K562 (cell line): Measurements from ENCODE around the gene SKOR1.

ENCODE experiments used
- CBX1 ChIP-seq: sonication (generic); IDR thresholded peaks from 2 replicates; pipeline ENCODE4 v1.6.1; 2016; ENCODE audit warnings: antibody characterized with exemption, low read depth, mild to moderate bottlenecking
- EP300 ChIP-seq: IDR thresholded peaks from 2 replicates; pipeline ENCODE4 v1.6.1; 2012; ENCODE audit warnings: low read length, improper control_type of control experiment
- HCFC1 ChIP-seq: IDR thresholded peaks from 2 replicates; pipeline ENCODE4 v1.6.1; 2012; ENCODE audit warnings: low read depth, low read length, improper control_type of control experiment
- ZNF311 ChIP-seq: fragments of 250-450 bp; sonication (Bioruptor Pico); IDR thresholded peaks from 2 replicates; pipeline ENCODE4 v1.4.0; 2020; ENCODE audit warnings: mild to moderate bottlenecking, moderate library complexity
- TF ChIP-seq, protein P1 (sequence below), 3 experiments: IDR thresholded peaks in 2 of 3; conservative IDR thresholded peaks in 1 of 3; 2 replicates each; pipeline ENCODE4 v1.5.1; 2011 to 2012; ENCODE audit warnings: low read length in 3 of 3, mild to moderate bottlenecking in 3 of 3, control low read depth in 2 of 3, improper control_type of control experiment in 1 of 3, inconsistent platforms in 1 of 3, low read depth in 1 of 3, mixed read lengths in 1 of 3, moderate library complexity in 1 of 3; ENCODE audit not compliant: insufficient read depth in 2 of 3

DNA sequence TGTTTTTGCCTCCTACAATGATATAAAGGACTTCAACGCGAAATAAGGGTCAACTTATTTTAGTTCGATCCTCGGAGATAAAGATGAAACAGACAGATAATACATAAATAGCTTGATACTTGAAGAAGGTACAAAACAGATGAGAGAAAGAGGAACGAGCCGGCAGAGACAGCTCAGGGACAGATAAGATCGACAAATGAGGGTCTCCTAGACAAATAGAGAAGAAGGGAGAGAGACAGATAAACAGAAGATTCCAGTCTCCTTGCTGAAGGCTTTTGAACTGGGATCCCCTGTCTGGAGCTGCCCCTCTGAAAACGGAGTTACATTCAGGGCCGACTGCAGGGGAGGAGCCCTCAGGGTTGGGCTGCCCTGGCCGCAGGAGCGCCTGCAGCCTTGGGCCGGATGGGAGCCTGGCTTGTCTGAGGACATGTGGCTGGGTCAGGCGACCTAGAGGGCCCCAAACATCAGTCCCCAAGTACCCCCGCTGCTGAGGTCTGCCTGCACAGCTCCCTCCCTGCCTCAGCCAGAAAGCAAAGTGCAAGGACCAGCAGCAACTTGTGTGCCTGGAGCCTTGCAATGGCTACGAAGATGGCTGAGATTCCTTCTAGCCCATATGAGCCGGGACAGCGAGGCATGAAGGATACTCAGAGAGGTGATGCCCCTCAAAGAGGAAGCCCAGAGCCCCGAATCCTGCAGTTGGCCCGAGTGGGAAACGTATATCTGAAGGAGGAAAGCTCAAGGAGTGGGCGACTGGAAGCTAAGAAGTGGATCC lies 926 bp upstream of the SKOR1 start:
- TF ChIP-seq HCFC1 (no peak), ZNF311 (CRISPR knock-in tag) (no peak), CBX1 (no peak), EP300 (no peak)
- TF ChIP-seq, protein P1, sequence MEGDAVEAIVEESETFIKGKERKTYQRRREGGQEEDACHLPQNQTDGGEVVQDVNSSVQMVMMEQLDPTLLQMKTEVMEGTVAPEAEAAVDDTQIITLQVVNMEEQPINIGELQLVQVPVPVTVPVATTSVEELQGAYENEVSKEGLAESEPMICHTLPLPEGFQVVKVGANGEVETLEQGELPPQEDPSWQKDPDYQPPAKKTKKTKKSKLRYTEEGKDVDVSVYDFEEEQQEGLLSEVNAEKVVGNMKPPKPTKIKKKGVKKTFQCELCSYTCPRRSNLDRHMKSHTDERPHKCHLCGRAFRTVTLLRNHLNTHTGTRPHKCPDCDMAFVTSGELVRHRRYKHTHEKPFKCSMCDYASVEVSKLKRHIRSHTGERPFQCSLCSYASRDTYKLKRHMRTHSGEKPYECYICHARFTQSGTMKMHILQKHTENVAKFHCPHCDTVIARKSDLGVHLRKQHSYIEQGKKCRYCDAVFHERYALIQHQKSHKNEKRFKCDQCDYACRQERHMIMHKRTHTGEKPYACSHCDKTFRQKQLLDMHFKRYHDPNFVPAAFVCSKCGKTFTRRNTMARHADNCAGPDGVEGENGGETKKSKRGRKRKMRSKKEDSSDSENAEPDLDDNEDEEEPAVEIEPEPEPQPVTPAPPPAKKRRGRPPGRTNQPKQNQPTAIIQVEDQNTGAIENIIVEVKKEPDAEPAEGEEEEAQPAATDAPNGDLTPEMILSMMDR (IDR thresholded peaks at IDR 0.05 in 2 of 3, conservative IDR thresholded peaks at IDR 0.05 in 1 of 3; ENCODE audit: insufficient read depth in 2 of 3, low read depth in 1 of 3, low read length in 3 of 3), result no peak
